AG20443 (cell line): ENCODE results near the gene ZBTB47.

ENCODE experiments used
- DNase-seq: peaks from one replicate; pipeline ENCODE4 v3.0.0; 2012; ENCODE audit warnings: low spot score, mixed read lengths

The ZBTB47 gene

DNA sequence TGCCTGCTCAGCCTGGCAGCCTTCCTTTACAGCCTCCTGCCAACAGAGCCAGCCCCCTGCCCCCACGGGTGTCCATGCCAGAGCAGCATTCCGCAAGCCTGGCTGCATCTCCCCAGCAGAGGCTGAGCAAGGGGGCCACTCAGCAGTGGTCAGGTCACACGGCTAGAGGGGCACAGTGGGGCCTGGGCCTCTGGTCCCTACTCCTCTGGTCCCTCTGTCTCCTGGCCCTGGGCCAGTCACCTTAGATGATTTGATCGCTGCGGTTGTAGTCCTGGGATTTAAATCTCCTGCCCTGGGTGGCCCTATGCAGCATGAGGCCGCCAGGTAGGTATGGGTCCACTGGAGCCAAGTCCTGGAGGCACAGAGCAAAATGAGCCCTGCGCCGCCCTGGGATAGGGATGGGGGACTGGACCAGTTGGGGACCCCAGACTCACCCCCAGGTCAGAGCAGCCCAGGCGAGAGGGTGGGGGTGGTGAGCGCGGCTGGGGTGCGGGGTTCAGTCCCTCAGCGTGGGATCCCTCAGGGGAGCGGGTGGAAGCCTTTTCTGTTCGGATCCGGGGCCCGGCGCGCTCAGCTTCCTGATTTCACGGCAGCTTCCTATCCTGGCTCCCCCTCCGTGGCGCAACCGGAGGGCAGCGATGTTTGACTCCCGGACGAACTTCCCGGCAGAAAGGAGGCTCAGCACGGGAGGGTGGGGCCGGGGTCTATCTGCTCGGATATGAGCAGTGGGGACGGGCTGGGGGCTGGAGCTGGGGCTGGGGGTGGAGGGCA, at the start of gene ZBTB47:
TSS of gene ZBTB47 (plus strand) at position 138 of the 771 bp plus-strand sequence. CDS start 4,659 bp downstream, outside the sequence.
- peak; percentile 57 for DNase-seq

DNA sequence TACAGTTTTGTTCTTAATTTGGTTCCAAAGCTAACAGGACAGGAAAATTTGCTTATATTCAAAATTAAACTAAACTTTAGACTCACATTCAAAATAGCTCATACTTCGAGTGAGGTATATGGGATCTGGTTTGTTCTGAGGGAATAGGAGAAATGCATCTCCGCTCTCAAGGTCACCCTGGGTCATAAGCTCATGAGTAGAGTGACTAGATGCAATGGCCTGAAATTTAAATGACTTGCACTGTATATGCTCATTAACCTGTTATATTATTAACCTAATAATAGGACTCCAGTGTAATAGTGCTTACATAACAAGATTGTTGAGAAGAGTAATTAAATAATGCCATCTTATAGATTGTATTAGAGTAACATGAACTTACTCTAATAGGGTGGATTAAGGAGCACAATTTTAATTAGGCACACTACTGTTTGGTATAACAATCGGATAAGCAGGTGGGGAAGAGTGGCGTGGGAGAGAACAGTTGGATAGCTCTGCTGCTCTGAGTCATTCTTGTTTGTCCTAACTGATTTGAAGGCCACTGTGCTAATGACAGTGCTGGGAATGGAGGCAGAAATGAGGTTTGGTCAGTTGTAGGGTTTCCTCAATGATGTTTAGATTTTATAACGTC, 47.8 kb upstream of the ZBTB47 start:
- peak; percentile 14 for DNase-seq

DNA sequence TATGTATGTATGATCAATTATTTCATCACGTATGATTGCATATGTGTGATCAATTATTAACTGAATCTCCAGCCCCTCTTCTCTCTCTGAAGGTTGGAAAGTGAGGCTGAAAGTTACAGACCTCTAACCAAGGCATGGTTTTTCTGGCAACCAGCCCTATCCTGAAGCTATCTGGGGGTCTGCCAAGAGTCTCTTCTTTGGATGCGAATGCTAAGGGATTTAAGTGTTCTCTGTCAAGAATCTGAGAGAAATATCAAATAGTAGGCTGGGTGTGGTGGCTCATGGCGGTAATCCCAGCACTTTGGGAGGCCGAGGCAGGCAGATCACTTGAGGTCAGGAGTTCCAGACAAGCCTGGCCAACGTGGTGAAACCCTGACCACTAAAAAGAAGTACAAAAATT, 44.9 kb upstream of the ZBTB47 start:
- DNase-seq, result peak; percentile 9

DNA sequence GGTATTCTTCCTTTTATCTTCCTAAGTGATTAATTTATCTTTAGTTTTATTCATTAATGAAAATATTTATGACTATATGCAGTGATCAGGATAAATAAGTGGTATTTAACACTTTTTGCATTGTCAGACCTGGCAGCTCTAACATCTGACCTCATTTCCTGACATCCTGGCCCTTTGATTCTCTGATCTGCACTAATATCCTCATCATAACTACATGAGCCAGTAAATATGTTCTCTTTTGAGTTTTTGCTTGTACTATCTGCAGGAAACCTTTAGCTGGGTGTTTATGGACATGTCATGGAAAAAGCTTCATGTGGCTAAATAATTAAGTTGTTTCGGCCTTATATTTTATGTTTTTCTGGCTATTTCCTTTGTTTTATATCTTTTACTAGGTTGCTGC, 42.5 kb upstream of the ZBTB47 start:
- no peak for DNase-seq

DNA sequence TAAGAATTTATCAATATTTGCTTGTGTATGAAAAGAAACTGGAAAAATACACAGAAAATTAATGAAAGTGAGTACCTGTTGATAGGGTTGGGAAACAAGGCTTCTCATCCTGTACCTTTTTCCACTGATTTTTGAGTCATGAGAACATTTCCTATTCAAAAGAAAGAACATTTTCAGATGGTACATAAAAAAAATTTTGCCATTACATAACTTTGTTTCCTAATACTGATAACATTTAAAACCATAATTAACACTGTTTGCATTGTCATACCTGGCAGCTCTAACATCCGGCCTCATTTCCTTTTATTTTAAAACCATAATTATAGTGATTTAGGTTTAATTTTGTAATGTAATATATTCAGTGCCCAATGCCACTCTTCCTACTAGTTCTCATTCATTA, 41.3 kb upstream of the ZBTB47 start:
- DNase-seq, result no peak

DNA sequence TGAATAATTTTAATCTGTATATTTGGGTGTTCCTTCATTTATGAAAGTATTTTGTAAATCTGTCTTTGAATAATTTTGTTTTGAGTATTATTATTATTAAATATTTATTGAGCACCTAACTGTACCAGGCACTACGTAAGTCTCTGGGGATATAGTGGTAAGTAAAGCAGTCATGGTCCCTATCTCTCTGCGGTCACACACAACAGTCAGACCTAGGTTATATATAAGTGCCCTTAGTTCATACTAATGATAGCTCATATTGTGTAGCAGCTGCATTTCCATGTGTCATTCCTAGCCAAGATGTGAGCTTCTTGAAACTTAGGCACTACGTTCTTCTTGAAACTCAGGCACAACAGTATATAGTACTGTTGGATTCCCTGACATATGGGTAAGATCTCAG, 40.6 kb upstream of the ZBTB47 start:
- DNase-seq, result no peak

DNA sequence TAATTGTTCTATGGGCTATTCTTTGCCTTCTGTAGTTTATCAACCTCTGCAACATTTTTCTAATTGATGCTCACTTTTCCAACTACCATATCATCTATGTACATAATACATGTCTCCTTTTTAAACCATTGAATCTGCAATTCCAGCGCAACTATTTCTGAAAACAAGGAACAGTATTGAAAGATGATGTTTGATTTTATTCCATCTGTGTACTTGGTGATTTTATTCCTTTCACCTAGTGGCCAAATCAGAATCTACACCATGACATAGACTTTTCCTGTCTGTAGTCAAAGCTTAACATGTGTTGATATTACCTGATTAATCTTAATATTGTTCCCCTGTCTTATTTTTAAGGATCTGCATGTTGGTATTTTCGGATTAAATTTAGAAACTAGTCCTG, 40.0 kb upstream of the ZBTB47 start:
- DNase-seq, result no peak

DNA sequence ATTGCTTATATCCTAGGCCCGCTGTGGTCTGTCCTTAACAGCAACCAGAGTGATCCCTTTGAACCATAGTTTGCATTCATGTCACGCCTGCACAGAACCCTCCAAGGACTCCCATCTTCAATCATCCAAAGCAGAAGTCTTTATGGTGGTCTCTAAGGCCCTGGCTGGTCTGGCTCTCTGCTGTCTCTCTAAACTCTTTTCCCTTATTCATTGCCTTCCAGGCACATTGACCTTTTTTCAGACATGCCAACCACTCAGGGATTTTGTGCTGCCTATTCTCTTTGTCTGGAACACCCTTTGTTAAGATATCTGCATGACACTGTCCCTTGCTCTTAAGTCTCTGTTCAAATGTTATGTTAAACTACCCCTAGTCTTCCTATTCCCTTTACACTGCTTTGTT, 21.9 kb upstream of the ZBTB47 start:
- DNase-seq, result no peak

DNA sequence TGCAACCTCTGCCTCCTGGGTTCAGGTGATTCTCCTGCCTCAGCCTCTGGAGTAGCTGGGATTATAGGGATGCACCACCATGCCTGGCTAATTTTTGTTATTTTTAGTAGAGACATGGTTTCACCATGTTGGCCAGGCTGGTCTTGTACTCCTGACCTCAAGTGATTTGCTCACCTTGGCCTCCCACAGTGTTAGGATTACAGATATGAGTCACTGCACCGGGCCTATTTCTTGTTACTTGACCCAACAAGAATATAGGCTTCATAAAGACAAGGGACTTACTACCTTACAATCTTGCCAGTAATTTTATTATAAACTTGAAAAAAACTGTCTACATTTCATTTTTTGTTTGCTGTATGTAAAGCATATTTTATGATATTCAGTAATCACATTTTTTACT, 21.4 kb upstream of the ZBTB47 start:
- no peak for DNase-seq

DNA sequence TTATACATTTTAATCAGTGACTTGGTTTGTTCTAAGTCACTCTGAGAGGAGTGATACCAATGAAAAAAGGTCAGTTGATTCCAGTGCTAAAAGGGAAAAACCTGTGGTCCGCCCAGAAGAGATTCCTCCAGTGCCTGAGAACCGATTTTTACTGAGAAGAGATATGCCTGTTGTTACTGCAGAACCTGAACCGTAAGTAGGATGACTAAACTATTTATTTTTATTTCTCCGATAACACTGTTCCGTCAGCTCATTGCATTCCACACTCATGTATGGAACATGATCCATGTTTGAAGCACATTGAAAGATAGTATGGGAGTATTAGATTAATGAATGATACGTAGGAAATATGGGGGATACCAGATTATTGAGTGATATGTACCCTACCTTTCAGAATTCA, 20.0 kb upstream of the ZBTB47 start:
- DNase-seq, result no peak

DNA sequence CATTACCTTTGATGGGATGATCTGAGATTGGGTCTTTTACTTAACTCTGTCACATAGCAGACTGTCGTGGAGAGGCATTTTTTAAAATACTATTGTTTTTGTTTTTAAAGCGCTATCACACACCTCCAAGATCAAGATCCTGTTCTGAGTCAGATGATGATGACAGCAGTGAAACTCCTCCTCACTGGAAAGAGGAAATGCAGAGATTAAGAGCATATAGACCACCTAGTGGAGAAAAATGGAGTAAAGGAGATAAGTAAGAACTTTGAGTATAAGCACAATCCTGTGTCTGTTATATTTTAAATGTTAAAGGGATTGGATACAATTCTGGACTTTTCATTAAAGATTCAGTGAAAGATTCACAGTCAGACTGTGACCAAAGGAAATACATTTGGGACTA, 18.4 kb upstream of the ZBTB47 start:
- no peak for DNase-seq

DNA sequence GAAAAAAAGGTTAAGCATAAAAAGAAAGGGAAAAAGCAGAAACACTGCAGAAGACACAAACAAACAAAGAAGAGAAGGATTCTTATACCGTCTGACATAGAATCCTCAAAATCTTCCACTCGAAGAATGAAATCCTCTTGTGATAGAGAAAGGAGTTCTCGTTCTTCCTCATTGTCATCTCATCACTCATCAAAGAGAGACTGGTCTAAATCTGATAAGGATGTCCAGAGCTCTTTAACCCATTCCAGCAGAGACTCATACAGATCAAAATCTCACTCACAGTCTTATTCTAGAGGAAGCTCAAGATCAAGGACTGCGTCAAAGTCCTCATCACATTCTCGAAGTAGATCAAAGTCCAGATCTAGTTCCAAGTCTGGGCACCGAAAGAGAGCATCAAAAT, 16.5 kb upstream of the ZBTB47 start:
- no peak for DNase-seq

DNA sequence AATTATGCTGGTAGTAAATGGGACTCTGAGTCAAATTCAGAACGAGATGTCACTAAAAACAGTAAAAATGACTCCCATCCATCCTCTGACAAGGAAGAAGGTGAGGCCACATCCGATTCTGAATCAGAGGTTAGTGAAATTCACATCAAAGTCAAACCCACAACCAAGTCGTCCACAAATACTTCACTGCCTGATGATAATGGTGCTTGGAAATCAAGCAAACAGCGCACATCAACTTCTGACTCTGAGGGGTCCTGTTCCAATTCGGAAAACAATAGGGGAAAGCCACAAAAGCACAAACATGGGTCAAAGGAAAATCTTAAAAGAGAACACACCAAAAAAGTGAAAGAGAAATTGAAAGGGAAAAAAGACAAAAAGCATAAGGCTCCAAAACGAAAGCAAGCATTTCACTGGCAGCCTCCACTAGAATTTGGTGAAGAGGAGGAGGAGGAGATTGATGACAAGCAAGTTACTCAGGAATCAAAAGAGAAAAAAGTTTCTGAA, 15.1 kb upstream of the ZBTB47 start:
- DNase-seq, result no peak

DNA sequence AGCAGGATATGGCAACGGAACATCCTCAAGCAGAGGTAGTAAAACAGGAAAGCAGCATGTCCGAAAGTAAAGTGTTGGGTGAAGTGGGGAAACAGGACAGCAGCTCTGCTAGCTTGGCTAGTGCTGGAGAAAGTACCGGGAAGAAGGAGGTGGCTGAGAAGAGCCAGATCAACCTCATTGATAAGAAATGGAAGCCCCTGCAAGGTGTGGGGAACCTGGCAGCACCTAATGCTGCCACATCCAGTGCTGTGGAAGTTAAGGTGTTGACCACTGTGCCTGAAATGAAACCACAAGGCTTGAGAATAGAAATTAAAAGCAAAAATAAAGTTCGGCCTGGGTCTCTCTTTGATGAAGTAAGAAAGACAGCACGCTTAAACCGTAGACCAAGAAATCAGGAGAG, 14.3 kb upstream of the ZBTB47 start:
- DNase-seq, result no peak

DNA sequence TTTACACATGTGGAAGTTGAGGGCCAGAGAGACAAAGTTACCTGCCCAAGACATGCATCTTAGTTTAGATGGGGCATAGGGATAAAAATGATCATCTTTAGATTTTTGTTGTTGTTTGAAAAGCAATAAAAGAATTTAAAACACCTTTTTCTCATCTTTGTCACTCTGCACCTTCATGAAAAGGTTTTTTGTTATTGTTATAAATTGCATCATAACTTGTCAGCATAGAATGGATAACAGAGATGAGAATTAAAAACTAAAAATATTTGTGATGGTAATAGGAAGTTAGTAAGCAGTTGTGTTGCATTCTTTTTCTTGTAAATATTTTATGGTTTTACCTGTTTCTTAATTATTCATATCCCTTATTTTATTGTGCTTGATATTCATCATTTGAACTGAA, 13.4 kb upstream of the ZBTB47 start:
- no peak for DNase-seq

DNA sequence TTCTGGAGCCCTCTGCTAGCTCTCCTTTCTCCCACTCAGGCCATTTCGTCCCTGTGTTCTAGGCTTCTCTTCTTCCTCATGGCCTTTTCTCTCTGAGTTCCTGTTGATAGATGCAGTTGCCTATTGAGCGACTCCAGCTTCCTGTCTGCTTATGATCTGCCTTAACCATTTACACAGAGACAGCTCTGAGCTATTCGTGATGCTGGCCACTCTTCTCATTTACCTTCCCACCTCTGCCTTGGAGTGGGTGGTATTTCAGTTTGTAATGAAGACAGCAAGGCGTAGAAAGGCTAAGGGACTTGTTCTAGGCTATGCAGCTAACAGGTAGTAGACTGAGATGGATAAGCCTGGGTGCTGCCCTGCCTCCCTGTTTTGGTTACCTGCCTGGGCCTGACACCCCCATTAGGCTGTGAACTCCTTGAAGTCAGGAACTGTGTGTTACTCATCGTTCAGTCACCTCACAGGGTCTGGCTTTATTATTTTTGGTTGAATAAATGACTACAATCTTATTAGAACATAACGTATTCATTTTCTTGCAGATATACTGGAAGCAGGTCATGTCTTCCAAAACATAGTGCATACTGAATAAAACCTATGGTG, 12.6 kb upstream of the ZBTB47 start:
- DNase-seq, result no peak

DNA sequence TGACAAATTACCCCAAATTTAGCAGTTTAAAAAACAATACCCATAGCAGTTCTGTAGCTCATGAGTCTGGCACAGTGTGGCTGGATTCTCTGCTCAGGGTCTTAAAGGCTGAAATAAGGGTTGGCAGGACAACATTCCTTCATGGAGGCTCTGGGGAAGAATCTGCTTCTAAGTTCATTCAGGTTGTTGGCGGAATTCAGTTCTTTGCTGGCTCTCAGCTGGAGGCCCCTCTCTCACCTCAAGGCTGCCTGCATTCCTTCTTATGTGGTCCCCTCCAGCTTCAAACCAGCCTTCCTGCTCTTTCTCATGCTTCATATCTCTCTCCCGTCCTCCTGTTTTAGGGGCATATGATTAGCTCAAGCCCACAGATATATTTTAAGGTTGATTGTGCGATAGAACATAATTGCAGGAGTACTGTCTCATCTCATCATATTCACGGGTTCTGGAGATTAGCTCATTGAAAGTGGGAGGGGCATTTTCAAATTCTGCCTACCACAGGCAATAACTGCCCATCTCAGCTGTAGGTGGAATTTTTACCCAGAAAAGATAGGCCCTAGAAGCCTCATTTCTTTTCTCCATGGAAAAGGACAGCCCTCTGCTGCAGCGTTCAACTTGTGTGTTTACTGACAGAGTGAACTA, 5.6 kb upstream of the ZBTB47 start:
- DNase-seq, result no peak

DNA sequence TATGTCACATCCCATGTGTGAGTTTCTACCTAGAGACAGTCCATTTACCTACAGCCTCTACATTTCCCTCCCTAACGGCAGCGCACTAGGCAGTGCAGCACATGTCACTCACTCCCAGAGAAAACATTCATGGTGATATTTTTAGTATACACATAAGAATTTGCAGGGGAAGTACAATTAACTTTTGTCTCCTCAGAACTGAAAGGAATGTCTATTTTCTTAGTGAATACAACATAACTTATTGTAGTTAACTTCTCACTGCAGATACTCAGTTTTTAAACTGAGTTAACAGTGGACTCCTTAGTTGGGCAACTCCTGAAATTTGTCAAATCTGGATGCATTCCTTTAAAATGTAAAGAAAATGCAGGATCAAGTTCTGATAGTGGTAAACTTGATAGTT, 4.5 kb upstream of the ZBTB47 start:
- no peak for DNase-seq

DNA sequence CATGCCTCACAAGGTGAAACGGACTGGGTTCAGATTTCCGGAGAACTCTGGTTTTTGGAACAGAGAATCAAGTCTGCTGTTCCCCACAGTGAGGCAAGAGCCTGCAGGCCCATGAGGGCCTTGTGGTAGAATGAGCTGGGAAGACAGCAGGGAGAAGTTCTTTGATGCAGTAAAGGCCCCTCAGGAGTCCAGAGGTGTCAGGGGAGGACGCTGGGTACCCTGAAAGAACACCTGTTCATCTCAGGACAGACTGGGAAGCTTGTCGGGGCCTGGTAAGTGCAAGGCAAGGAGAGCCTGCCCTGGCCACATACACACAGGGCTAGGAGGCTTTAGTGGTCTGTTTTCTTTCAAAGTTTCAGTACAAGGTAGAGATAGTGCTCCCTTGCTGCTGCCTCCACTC, 3.7 kb upstream of the ZBTB47 start:
- no peak for DNase-seq

DNA sequence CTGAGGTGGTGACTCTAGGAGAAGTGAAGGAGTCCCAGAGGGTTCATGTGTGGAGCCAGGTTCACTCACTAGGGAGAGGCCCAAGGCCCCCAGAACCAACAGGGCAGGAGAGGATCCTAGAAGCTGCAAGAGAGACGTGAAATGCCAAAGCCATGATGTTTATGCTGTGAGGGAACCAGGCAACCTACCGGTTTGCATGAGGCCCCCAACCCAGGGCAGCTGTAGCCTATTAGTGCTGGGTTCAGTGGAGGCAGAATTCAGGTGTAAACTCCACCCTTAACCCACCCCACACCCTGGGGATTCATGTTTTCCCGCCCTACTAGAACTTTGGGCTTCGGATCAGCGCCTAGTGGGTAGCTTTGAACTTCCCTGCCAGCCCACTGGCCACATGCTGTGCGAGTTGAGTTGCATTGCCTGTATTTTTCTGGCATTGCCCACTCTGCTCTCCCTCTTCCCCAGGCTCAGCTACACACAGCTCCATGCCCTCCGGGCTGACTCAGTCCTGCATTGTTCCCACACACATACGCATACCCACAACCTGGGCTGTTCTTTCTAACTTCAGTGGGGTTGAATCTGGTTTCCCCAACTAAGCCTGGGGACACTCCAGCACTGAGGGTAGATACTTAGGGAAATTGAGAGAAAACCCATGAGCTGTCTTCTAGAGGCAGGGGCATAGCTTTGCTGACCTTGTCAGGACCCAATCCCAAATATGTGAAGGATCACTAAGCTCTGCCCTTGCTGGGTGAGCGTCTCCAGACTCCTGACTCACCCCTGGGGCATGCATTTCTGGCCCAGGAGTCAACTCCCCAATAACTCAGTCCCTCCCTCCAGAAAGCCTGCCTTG, 2.0 kb upstream of the ZBTB47 start:
- DNase-seq, result peak; percentile 82

DNA sequence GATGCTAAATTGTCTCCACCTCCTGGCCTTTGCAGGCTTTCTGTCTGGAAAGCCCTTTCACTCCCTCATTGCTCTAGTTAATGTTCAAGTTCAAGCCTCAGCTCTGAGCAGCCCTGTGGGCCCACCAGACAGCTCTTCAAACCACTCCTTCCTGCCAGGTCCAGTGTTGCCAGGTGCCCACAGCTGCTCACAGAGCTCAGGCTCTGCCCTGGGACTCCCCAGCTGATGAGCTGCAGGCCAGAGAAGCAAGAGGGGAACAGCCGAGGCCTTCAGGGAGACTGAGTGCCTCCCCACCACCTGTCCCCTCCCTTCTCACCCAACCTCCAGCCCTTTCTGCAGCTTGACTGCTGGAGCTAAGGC, 1.3 kb upstream of the ZBTB47 start:
- DNase-seq, result peak; percentile 7
